Thoracic aorta (tissue), 2 donors: ENCODE data around the gene SSTR1. TPM values are rescaled to one million over a fixed set of nuclear protein-coding genes. Genes with fewer than 3 reads are reported as not detected.

Source experiments
- ATAC-seq: fragments of 150-250 bp; one replicate; pipeline ENCODE4 v1.8.0; 2017; ENCODE audit warnings: low read depth; ENCODE audit not compliant: insufficient number of reproducible peaks, low FRiP score
- DNase-seq: peaks from one replicate; pipeline ENCODE4 v3.0.0-alpha.2; 2020; ENCODE audit warnings: low spot score
- H3K27ac ChIP-seq, 2 donors: fragments of 200-600 bp; sonication (generic); 1 replicate in 1 of 2; 2 replicates in 1 of 2; pipeline ENCODE4 v1.5.1; 2016; ENCODE audit warnings: mild to moderate bottlenecking in 2 of 2, moderate library complexity in 2 of 2
- H3K27me3 ChIP-seq: fragments of 200-600 bp; sonication (generic); replicated peaks from 2 replicates; pipeline ENCODE4 v1.6.0; 2016; ENCODE audit warnings: mild to moderate bottlenecking; ENCODE audit not compliant: insufficient read depth
- H3K36me3 ChIP-seq: fragments of 200-600 bp; sonication (generic); one replicate; pipeline ENCODE4 v1.5.1; 2016
- H3K4me1 ChIP-seq, 2 donors: fragments of 200-600 bp; sonication (generic); 1 replicate in 1 of 2; 2 replicates in 1 of 2; pipeline versions ENCODE4 v1.5.1 to v1.6.0; 2016; ENCODE audit warnings: low read depth in 2 of 2, mild to moderate bottlenecking in 1 of 2; ENCODE audit not compliant: control insufficient read depth in 1 of 2
- H3K4me3 ChIP-seq: fragments of 200-600 bp; sonication (generic); 2 replicates; pipeline ENCODE4 v1.5.1; 2016; ENCODE audit warnings: mild to moderate bottlenecking
- H3K9me3 ChIP-seq: fragments of 200-600 bp; sonication (generic); 2 replicates; pipeline ENCODE4 v1.5.1; 2016
- CTCF ChIP-seq: fragments of 200-600 bp; sonication (generic); IDR thresholded peaks from one replicate; pipeline ENCODE4 v1.5.1; 2019; ENCODE audit warnings: antibody characterized with exemption
- total RNA-seq, 2 donors: library from RNA; depleted of rRNA; stranded (reverse); fragments of >200 nt; gene quantifications; one replicate each; pipeline versions ENCODE4 v1.1.0 to v1.2.3, GENCODE V29; 2016

SSTR1 gene
- total RNA-seq, 2 donors from 2014 or later, result 0.85 to 0.95 TPM

DNA sequence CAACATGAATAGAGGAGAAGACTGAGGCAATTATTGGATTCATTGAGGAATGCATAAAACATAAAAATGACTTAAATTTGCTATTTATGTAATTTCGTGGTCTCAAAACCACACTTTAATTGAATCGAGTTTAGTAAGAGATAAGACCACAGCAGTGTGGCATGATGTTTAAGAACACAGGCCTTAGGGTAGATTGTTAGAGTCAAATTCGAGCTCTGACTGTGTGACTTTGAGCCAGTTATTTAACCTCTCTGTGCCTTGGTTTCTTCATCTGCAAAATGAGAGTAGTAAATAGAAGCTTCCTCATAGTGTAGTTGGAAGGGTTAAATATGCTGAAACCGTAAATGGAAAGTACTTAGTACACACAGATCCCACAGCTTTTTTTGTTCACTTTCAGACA lies 9.3 kb upstream of the SSTR1 start:
- no peaks in the 10 kb centered on the region for H3K4me1 ChIP-seq
- H3K27ac ChIP-seq, result no peak overlapping the region
- no peaks in the 10 kb centered on the region for H3K9me3 ChIP-seq
- H3K27me3 ChIP-seq, result no peaks in the 10 kb centered on the region
- TF ChIP-seq CTCF, result no peak
- no peaks in the 10 kb centered on the region for H3K36me3 ChIP-seq
- ATAC-seq, result no peak
- no peak for DNase-seq
- no peak overlapping the region for H3K4me3 ChIP-seq

DNA sequence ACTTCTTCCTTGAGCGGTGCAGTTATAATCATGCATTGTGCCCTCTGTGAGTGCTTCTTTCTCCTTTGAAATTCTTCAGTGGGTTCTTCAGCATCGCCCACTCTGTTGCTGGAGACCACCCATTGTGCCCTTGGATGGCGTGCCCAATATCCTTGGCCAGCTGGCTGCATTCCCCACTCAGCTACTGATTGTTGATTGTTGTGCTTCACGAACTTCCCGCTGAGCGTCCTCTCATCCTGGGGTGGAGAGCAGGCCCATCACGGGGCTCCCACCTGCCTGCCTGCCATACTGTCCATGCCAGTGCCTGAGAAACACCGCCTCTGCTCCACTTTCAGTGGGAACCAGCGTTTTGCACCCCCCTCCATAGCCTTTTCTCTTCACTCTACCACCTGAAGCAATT lies 8.6 kb upstream of the SSTR1 start:
- Histone ChIP-seq H3K4me1 (no peaks in the 10 kb centered on the region), H3K27ac (no peak overlapping the region), H3K9me3 (no peaks in the 10 kb centered on the region), H3K36me3 (no peaks in the 10 kb centered on the region), H3K4me3 (no peak overlapping the region), H3K27me3 (no peaks in the 10 kb centered on the region)
- TF ChIP-seq CTCF, result no peak
- ATAC-seq (no peak), DNase-seq (no peak)

- Histone ChIP-seq H3K27me3 (no peaks in the 10 kb centered on the region), H3K36me3 (no peaks in the 10 kb centered on the region), H3K4me1 (no peaks in the 10 kb centered on the region), H3K27ac (no peak overlapping the region), H3K9me3 (no peaks in the 10 kb centered on the region), H3K4me3 (no peak overlapping the region)
- ATAC-seq (no peak), DNase-seq (no peak)
- no peak for TF ChIP-seq CTCF
Observed at GRCh38 chr14:38199739-38200138, 8.0 kb upstream of the SSTR1 start.

DNA sequence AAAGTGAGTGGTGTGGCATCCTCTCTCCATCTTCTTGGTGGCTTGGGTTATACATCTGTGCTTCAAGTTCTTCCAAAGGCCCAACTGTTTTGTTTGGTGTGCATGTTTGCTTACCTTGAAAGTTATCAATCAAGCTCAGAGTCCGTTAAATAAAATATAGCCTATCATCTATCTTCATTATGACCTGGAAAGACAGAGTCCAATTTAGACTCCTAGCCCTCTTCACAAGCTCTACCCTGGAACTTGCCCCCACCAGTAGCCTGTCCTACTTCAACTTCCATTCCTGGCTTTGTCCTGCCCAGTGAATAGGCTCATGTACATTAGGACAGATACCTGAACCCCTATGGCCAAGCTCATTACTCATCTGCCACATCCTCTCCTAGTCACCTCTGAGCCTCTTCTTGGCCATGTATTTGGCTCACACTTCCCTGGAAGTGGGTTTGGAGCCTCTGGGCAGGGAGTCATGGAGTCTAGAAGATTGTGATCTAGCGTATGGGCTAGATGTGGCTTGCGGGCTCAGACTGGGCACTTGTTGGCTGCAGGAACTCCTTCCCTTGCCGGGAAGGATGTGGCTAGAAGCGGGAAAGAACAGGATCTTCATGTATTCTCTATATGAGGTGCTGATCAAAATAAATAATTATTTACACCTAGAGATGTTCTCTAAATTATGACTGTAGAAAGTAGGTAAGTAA lies 6.4 kb upstream of the SSTR1 start:
- H3K27ac ChIP-seq, result no peak overlapping the region
- ATAC-seq, result no peak
- TF ChIP-seq CTCF, result no peak
- no peaks in the 10 kb centered on the region for H3K4me1 ChIP-seq
- no peaks in the 10 kb centered on the region for H3K36me3 ChIP-seq
- H3K4me3 ChIP-seq, result no peak overlapping the region
- no peak for DNase-seq
- H3K27me3 ChIP-seq, result no peaks in the 10 kb centered on the region
- H3K9me3 ChIP-seq, result peaks cover under 1% of the 10 kb centered on the region

GRCh38 chr14:38202444-38203191 lies 5.1 kb upstream of the SSTR1 start:
- TF ChIP-seq CTCF, result no peak
- Histone ChIP-seq H3K4me1 (no peaks in the 10 kb centered on the region), H3K4me3 (no peak overlapping the region), H3K27ac (no peak overlapping the region), H3K36me3 (no peaks in the 10 kb centered on the region), H3K27me3 (no peaks in the 10 kb centered on the region), H3K9me3 (peaks cover 4% of the 10 kb centered on the region)
- DNase-seq (no peak), ATAC-seq (no peak)
